GM12891 (cell line): Measurements from ENCODE around the gene TCF25.

Source experiments
- POLR2A ChIP-seq: IDR thresholded peaks from 2 replicates; pipeline ENCODE4 v1.6.1; 2011; ENCODE audit warnings: low read depth, low read length, control low read depth
- POLR2AphosphoS5 ChIP-seq: IDR thresholded peaks from 2 replicates; pipeline ENCODE4 v1.6.1; 2011; ENCODE audit warnings: low read depth, low read length, control low read depth

DNA sequence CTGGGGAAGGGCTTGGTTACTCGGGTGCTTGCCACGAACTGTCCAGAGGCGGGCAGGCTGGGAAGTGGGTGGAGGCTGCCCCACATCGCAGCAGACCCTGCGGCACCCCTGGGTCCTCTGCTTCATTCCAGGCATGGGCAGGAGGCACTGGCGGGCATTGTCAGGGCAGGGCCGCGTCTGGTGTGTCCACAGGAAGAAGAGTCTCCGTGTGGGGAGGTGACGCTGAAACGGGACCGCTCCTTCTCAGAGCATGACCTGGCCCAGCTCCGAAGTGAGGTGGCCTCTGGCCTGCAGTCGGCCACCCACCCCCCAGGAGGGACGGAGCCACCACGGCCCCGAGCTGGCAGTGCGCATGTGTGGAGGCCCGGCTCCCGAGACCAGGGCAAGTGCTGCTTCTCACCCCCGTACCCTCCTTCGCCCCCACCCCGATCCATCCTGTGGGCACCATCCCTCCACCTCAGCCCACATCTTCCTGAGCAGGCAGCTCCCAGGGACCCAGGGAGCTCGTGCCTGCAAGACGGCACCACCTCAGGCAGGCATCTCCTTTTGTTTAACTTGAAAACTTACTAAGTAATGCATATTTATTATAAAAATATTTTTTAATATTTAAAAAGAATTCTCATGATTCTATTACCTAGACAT is 14.3 kb upstream of the TCF25 start:
- TF ChIP-seq POLR2AphosphoS5 (no peak), POLR2A (no peak)
